ENCODE data around the gene MKS1.

Gene MKS1

GRCh38 chr17:58161566-58161965 lies 57.5 kb downstream of the MKS1 start:
- no peak for DNase-seq (ENCODE audit: low spot score)

GRCh38 chr17:58158181-58158580 lies 60.9 kb downstream of the MKS1 start:
- DNase-seq (ENCODE audit: low spot score) = no peak

DNA sequence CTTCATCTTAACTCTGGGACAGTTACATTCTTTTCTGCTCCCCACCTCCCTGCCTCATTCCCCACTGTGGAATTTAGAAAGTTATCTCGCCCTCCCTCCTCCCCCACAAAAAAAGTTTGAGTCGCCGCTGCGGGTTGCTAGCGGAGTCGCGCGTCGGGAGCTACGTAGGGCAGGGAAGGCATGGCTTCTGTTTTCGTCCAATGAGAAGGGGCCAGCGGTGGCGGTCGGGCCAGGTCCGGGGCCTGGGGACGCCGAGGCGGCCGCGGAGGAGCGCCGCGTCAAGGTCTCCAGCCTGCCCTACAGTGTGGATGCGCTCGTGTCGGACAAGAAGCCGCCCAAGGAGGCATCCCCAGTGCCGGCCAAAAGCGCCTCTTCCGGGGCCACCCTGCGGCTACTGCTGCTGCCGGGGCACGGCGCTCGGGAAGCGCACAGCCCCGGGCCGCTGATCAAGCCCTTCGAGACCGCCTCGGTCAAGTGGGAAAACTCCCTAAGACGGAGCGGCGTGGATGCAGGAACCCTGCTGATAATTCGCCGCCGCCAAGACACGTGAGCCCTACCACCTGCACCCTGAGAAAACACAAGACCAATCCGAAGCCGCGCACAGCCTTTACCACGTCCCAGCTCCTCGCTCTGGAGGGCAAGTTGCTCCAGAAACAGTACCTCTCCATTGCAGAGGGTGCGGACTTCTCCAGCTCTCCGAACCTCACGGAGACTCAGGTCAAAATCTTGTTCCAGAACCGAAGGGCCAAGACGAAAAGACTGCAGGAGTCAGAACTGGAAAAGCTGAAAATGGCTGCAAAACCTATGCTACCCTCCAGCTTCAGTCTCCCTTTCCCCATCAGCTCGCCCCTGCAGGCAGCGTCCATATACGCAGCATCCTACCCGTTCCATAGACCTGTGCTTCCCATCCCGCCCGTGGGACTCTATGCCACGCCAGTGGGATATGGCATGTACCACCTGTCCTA lies 61.9 kb downstream of the MKS1 start:
- DNase-seq (ENCODE audit: low spot score) = peak; percentile 4

Measured in kidney tubule cell (primary cell).